NCI-H526 treated with DMSO at 0.1 percent for 48 hours (cell line): ENCODE data around the gene DUSP1.
"Not testable (repeated sequence)": the region's sequence is repeated elsewhere in the genome, so short reads cannot be mapped to it uniquely, and the experiment has no call there.

Source experiments
- DNase-seq: peaks from one replicate; lab custom pipeline; 2025; lab: John Stamatoyannopoulos, UW

Gene DUSP1

DNA sequence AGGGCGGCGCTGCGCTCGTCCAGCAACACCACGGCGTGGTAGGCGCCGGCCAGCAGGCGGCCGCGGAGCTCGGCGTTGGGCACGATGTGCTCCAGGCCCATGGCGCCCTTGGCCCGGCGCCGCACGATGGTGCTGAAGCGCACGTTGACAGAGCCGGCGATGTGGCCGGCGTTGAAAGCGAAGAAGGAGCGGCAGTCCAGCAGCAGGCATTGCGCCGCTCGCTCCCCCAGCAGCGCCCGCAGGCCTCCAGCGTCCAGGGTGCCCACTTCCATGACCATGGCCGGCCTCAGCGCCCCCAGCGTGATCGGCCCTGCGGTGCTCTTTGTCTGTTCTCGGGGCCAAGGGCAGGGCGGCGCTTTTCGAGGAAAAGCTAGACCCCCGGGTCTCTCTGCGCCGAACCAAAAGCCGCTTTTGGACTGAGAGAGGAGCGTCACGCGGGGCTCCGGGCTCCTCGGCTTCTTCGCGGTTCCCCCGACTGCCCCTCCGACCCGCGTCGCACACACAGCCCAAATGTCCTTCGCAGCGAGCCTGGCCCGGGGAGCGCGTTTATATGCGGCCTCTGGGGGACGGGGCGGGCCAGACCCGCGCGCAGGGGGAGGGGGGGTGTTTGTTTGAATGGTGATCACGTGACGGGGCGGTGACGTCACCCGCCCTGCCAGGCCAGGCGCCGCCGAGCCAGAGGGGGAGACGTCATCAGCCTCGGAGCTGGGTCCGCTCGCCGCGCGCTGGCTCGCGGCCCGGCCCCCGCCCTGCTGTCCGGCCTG lies at the start of gene DUSP1:
TSS of gene DUSP1 (minus strand) at position 521 of the 764 bp plus-strand sequence. CDS start at position 278, 243 bp downstream.
- peak; percentile 74 for DNase-seq

DNA sequence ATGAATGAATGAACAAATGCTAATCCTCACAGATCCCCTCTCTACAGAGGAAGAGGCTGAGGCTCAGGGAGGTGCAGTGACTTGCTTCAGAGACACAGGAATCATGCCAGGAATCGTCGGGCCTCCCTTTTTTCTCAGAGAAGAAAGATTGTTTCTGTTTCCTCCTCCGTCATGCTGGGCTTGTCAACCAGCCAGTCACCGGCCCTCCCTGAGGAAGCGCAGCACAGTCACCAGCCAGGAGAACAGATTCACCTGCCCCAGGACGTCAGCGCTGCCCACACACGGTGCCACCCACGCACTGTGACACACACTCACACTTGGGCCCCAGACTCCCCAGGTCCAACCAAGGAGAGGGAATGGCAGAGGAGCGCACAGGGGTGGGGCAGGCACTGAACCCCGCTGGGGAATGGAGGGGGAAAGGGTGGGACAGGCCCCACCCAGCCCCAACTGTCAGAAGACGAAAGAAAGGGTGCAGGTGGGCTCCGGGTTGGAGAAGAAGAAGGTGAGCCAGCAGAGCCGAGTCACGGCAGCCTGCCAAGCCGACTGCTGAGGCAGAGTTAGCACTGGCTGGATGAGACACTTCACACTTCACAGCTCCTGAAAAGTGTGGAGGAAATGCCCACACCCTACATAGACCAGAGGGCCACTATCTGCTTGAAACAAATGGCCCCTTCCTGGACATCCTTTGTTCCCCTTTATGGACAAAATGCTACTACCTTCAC lies 49.2 kb upstream of the DUSP1 start:
- DNase-seq = no peak

DNA sequence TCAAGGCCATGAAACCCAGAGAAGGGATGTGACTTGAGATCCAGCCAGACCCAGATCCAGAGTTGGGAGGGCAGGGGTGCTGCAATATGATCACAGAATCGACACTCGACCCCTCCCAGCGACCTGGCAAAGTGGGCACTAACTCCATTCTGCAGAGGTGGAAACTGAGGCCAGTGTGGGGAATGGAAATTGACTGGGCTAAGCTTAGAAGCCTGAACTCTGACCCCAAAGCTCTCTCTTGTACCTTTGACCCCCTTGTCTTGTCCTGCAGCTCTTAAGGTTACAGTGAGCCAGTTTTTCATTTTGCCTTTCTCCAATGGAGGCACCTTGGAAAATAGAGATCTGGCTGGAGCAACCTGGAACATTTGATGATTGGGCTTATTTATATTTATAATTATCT lies 48.6 kb upstream of the DUSP1 start:
- DNase-seq = no peak

DNA sequence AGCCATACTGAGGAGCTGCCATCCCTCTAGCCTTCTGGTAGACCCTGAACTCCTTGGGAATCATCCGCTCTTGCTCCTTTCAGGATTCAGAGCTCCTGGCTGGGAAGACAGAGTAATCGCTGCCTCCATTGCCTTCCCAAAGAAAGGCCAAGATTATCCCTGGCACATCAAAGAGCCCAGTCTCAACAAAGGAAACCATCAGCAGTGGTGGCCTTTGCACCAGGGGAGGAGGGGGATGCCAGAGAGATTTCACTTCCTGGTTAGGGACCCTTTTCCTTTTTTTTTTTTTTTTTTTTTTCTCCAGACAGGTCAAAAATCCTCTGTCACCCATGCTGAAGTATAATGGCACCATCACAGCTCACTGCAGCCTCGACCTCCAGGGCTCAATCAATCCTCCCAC lies 47.1 kb upstream of the DUSP1 start:
- DNase-seq = no peak

DNA sequence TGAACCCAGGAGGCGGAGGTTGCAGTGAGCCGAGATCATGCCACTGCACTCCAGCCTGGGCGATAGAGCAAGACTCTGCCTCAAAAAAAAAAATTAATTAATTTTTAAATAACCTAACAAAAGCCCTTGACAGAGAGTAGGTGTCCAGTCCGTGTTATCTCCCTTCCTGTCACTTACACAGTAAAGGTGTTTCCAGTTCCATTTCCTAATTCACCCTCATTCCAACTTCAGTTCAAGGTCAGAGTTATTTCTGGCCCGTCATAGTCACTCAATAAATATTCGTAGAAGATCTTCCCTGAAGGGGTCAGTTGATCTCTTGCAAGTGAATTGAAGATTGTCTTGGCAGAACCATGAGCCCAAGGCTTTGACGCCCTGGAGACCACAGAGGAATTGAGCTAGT lies 46.7 kb upstream of the DUSP1 start:
- no peak for DNase-seq

DNA sequence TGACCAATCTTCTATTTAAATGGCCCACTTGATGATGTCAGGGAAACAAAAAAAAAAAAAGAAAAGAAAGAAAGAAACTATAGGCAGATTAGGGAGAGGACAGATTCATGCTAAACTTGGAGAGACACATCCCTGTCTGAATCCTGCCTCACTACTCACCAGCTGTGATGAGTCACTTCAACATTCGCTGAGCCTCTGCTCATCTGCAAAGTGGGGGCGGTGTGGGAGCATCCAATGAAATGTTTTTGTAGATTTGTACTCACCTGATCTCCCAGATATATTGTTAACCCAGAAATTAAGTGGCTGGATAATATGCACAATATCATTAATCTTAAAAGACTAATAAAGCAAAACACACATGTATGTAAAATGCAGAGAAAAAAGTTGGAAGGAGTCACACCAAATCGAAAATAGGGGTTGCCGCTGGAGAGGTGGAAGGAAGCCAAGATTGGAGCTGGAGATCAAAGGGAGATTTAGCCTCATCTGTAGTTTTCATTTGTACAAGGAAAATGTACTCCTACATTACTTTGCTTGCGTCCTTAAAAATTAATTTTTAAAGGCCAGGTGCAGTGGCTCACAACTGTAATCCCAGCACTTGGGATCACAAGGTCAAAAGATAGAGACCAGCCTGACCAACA lies 46.0 kb upstream of the DUSP1 start:
- DNase-seq = no peak

DNA sequence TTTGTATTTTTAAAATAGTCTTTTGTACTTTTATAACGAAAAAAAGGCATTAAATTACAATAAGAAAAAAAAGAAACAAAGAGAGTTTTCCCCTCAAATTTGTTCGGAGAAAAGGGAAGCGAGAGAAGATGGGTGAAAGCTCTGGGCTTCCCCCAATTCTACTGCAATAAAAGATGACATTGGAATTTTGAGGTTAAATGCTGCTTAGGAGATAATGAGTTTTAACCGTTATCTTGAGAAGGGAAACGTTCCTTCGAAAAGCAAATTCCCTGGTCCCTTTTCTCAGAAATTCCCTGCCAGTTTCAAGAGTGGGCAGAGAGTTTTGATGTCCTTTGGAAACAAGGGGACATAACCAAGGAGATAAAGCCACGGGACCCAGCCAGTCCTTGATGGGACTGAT lies 44.6 kb upstream of the DUSP1 start:
- DNase-seq = no peak

DNA sequence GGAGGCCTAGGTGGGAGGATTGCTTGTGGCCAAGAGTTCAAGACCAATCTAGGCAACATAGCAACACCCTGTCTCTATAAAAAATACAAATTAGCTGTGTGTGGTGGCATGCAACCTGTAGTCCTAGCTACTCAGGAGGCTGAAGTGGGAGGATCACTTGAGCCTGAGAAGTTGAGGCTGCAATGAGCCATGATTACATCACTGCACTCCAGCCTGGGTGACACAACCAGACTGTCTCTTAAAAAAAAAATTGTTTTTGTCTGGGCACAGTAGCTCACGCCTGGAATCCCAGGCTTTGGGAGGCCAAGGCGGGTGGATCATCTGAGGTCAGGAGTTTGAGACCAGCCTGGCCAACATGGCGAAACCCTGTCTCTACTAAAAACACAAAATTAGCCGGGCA lies 40.0 kb upstream of the DUSP1 start:
- DNase-seq = not testable (repeated sequence)

DNA sequence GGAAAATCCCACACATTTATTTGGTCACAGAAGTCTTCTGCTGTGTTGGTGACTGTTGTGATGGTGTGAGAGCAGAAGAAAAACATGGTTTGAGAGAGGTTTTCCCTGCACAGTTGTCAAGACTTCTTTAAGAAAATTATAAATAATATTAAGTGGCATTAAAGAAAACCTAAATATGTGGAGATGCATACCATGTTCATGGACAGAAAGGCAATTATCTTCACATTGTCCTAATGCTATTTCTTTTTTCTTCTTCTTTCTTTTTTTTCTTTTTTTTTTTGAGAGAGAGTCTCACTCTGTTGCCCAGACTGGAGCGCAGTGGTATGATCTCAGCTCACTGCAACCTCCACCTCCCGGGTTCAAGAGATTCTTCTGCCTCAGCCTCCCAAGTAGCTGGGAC lies 38.8 kb upstream of the DUSP1 start:
- DNase-seq = no peak

DNA sequence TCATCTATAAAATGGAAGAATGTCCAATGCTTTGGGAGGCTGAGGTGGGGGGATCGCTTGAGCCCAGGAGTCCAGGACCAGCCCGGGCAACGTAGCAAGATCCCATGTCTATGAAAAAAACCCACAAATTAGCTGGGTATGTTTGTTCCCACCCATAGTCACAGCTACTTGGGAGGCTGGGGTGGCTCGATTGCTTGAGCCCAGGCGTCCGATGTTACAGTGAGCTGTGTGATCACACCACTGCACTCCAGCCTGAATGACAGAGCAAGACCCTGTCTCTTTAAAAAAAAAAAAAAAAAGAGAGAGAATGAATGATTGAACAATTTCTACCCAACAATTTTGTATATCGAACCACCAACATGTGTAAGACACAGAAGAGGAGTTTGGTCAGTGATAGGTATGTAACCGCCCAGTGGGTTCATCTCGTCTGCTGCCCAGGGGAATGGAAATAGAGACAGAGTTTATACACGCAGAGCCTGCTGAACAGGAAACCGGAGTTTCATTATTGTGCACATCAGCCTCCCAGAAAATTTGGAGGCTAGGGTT lies 36.8 kb upstream of the DUSP1 start:
- DNase-seq = no peak

DNA sequence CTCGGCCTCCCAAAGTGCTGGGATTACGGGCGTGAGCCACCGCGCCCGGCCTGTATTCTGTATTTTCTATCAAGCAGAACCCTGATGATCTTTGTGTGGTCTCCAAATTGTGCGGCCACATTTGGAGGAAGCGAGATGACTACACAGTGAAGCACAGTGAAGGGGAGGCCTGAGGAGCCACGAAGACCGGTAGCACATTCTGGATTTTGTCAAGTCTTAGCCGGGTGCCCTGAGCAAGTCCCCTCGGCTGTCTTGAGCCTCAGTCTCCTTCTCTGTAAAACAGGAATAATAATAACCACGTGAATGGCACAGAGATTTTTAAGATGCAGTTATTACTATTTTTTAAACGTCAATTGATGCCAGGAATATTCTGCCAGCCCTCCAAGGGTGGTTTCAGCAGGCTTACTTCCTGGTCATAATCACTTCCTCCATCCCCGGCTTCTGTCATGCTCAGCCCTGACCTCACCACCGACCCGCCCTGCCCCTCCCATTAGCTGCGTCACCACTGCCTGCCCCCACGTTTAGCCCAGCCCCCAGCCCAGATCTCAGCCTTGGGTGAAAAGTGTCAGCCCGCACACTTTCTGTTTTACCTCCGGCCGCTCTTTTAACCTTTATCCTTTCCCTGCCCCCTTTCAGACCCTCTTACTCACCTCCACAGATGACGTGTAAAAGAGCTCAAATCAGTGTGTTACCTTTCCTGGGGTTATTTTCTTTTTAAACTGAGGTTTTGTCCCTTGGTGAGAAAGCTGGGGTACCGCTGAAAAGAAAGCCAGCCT lies 36.1 kb upstream of the DUSP1 start:
- DNase-seq = no peak

GRCh38 chr5:172805736-172806255 lies 34.8 kb upstream of the DUSP1 start:
- DNase-seq = no peak

- no peak for DNase-seq
These were observed 34.2 kb upstream of the DUSP1 start for GRCh38 chr5:172805018-172805683.

- no peak for DNase-seq
These were observed 31.7 kb upstream of the DUSP1 start for GRCh38 chr5:172802567-172803176.

GRCh38 chr5:172802112-172802511 lies 31.1 kb upstream of the DUSP1 start:
- DNase-seq = no peak

- no peak for DNase-seq
These were observed 30.2 kb upstream of the DUSP1 start for GRCh38 chr5:172801179-172801671.

DNA sequence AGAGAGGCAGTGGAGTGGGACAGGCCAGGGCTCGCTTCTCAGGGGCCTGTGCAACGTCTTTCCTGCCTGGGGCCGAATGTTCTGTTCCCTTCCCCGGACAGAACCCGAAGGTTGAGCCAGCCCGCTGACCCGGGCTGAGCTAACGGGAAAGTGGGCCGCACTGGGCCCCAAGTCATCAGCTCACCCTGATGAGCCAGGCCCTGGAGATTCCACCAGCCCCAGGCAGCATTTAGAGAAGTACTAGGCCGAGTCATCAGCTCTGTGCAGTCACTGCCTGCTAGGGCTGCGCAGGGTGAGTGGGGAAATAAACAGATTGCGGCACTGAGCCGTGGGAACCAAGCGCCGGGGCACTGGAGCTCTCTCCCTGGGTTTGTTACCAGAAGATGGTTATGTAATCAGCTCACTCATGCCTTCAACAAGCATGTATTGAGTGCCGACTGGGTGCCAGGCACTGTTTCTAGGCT lies 29.1 kb upstream of the DUSP1 start:
- DNase-seq = no peak

DNA sequence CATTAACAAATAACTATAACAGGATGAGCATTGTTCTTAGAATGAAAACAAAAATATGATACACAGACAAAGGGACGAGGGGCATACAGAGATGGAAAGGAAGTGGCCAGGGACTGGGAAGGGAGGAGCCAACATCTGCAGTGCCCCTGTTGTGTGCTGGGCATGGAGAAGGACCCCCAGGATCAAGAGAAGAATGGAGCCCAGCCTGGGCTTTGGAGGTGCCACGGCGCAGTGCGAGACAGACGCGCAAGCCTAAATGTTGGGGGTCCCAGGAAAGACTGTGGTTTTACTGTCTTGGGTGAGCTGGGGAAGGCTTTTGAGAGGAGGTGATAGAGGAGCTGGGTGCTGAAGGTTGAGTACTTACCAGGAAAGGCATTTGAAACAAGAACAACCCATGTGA lies 28.4 kb upstream of the DUSP1 start:
- no peak for DNase-seq

DNA sequence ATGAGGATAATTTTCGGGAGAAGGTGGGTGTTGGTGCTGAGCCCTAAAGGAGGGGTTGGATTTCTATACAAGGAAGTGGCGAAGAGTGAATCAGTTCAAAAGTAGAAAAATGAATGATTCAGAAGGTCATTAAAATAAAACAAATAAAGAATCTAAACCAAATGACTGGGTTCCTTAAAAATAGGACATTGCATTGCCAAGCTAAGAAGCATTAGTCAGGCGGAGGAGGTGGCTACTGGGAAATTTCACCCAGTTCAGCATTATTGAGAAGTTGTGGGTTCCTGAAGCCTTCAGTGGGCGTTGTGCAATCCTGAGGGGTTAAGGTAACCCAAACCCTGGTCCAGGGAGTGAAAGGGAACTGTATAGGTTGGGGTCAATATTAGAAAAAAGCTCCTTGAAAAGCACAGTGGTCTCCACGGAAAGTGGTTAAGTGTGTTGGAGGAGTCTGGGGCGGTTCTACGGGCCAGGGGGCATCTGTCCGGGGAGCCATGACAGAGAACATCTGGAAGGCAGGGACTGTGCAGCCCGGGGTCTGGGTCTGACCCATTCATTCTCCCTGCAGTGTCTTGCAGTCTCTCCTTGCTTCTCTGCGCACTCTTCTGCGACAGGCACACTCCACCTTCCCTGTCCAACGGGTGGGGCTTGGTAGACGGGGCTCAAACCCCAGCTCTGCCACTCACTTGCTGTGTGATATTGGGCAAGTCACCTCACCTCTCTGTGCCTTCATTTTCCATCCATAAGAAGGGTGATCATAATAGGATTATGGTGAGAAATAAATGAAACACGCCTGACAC lies 27.6 kb upstream of the DUSP1 start:
- DNase-seq = no peak

DNA sequence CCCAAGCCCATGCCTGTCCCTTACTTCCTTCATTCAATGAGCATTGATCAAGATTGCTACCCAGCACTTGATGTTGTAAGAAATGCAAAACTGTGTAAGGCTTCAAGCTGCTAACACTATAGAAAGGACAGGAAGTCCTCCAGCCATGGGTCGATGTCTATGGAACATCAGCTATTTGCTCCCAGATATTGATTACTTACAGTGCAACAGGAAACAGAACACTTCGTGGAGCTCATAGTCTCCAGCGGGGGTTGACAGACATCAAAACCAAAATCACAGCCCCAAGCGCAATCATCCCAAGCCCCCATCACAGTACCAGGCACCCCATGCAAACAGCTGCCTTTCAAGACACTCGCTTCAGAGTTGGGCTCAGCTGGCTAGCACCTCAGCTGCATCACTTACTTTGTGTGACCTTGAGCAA lies 26.8 kb upstream of the DUSP1 start:
- no peak for DNase-seq
